SK-N-SH (cell line): ENCODE data around the gene C1orf159.

Source experiments
- CHD2 ChIP-seq: fragments of 150-350 bp; IDR thresholded peaks from 2 replicates; pipeline ENCODE4 v1.6.1; 2018; ENCODE audit warnings: low read length; ENCODE audit not compliant: partially characterized antibody
- CTCF ChIP-seq: fragments of 200-600 bp; sonication (generic); IDR thresholded peaks from 2 replicates; pipeline ENCODE4 v1.6.1; 2017; ENCODE audit warnings: antibody characterized with exemption, mild to moderate bottlenecking, moderate library complexity
- EP300 ChIP-seq, 2 experiments: IDR thresholded peaks; 2 replicates each; pipeline versions ENCODE4 v1.4.0 to v1.6.1; 2012; ENCODE audit warnings: borderline replicate concordance in 1 of 2, low read depth in 1 of 2, low read length in 1 of 2
- EZH2phosphoT487 ChIP-seq: fragments of 200-600 bp; sonication (generic); IDR thresholded peaks from 2 replicates; pipeline ENCODE4 v1.6.1; 2017; ENCODE audit warnings: low read depth, mixed run types, mild to moderate bottlenecking, antibody characterized with exemption, moderate library complexity, borderline replicate concordance
- GABPA ChIP-seq: IDR thresholded peaks from 2 replicates; pipeline ENCODE4 v1.4.0; 2012; ENCODE audit warnings: low read depth, mild to moderate bottlenecking
- NFIC ChIP-seq: IDR thresholded peaks from 2 replicates; pipeline ENCODE4 v1.4.0; 2012; ENCODE audit warnings: borderline replicate concordance
- NRF1 ChIP-seq: IDR thresholded peaks from 2 replicates; pipeline ENCODE4 v1.6.1; 2012; ENCODE audit warnings: low read depth, mild to moderate bottlenecking, low read length
- POLR2AphosphoS5 ChIP-seq: IDR thresholded peaks from 2 replicates; pipeline ENCODE4 v1.6.1; 2012; ENCODE audit warnings: low read depth, low read length
- SIN3A ChIP-seq: IDR thresholded peaks from 2 replicates; pipeline ENCODE4 v1.6.1; 2012; ENCODE audit warnings: low read depth, mild to moderate bottlenecking, low read length, moderate library complexity, borderline replicate concordance
- TAF1 ChIP-seq: IDR thresholded peaks from 2 replicates; pipeline ENCODE4 v1.6.1; 2012; ENCODE audit warnings: low read depth, mild to moderate bottlenecking, low read length, moderate library complexity, borderline replicate concordance
- TF ChIP-seq, protein P1 (sequence below): IDR thresholded peaks from 2 replicates; pipeline ENCODE4 v1.4.0; 2012; ENCODE audit warnings: low read depth

DNA sequence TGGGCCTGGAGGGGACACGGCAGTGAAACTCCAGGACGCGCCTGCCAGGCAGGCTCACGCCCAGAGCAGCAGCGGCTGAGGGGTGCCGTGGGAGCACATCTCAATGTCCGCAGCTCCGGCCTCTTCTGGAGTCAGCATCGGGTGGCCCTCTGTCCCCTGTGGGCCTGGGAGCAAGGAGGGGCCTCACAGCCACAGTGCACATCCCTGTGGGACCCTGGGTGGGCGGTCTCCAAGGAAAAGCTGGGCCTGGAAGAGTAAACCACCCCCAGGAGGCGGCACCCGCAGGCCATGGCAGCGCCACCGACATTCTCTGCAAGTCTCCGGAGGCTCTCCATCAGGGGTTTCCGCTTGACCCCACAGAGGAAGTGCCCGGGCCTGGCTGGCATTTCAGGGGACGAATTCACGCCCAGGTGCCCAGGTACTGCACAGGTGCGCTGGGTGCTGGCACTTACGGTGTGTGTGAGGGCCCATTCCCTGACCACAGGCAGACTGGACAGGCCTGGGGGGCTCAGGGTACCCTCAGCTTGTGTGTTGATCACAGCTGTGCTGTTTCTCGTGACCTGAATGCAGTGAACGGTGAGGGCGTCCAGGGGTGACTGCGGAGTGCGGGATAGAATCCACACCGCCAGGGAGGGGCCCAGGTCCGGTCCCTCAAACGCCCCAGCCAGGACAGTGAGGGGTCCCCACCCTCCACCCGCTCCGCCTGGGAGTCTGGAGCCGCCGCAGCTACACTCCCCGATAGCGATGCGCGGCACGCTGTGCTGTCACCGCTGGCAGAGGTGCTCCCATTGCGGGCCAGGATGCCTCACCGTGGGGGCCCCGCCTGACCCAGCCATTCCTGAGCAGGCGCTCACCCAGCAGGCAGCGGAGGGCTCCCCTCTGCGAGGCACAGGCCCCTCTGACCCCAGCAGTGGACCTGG is 25.2 kb downstream of the C1orf159 start:
- TF ChIP-seq NFIC (no peak), EZH2phosphoT487 (no peak), TAF1 (no peak), NRF1 (no peak), CTCF (no peak), CHD2 (no peak), EP300 (IDR thresholded peaks at IDR 0.05; ENCODE audit: borderline replicate concordance in 1 of 2, low read depth in 1 of 2, low read length in 1 of 2) (no peak), SIN3A (no peak), GABPA (no peak), POLR2AphosphoS5 (no peak)
- TF ChIP-seq, protein P1, sequence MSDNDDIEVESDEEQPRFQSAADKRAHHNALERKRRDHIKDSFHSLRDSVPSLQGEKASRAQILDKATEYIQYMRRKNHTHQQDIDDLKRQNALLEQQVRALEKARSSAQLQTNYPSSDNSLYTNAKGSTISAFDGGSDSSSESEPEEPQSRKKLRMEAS: no peak
